HFFc6 (cell line): ENCODE results near the gene SEC23IP. TPM values are rescaled to one million over a fixed set of nuclear protein-coding genes. Genes with fewer than 3 reads are reported as not detected.

ENCODE experiments used
- DNase-seq: peaks from one replicate; pipeline ENCODE4 v3.0.0-alpha.2; 2018
- H3K27ac Mint-ChIP-seq: 2 replicates; pipeline ENCODE4 v1.8.0; 2020; ENCODE audit warnings: mild to moderate bottlenecking, mixed read lengths
- H3K27me3 Mint-ChIP-seq: 2 replicates; pipeline ENCODE4 v1.8.0; 2021; ENCODE audit warnings: mild to moderate bottlenecking, moderate library complexity, mixed read lengths; ENCODE audit not compliant: insufficient read depth
- H3K36me3 Mint-ChIP-seq: 2 replicates; pipeline ENCODE4 v1.8.0; 2021; ENCODE audit warnings: low read depth, mixed read lengths
- H3K4me1 Mint-ChIP-seq: 2 replicates; pipeline ENCODE4 v1.8.0; 2020; ENCODE audit warnings: low read depth, mixed read lengths
- H3K4me3 Mint-ChIP-seq: 2 replicates; pipeline ENCODE4 v1.8.0; 2020; ENCODE audit warnings: mild to moderate bottlenecking, moderate library complexity, mixed read lengths
- H3K9me3 Mint-ChIP-seq: 2 replicates; pipeline ENCODE4 v1.8.0; 2020; ENCODE audit warnings: mild to moderate bottlenecking, mixed read lengths
- total RNA-seq, 6 experiments: library from RNA; stranded (reverse); fragmentation: NEBNext Ultra II Directional; extraction: Animal tissue kit (Norgen Biotek cat#: 25700); gene quantifications; 2 replicates in 1 of 6; 3 replicates in 5 of 6; pipeline ENCODE4 v1.2.3, GENCODE V29; 2021
- TF ChIP-seq, protein P1 (sequence below): fragments of 200-600 bp; sonication (generic); IDR thresholded peaks from 2 replicates; pipeline ENCODE4 v1.5.0; 2021; ENCODE audit warnings: antibody characterized with exemption, mild to moderate bottlenecking

SEC23IP gene
- total RNA-seq, 6 experiments from 2014 or later: 76.9 to 95.5 (median 88.8) TPM

DNA sequence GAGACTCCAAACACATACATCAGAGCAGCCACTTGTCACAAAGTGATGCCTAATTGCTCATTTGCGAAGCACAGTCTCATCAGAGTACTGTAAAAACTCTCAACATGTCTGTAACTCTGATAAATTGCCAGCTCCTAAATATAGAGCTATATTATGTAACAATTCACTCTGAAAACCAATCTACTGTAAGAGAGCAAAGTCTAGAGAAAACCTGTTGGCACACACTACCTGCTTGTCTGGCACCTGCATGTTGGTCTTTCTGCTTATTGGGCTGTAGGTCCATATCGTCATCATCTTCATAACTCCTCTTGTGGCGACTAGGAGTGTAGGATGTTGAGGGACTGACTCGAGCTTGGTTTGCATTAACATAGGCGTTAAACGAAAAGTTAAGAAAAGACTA is 39.7 kb upstream of the SEC23IP start:
- Mint-ChIP-seq H3K9me3 (no peaks in the 10 kb centered on the region), H3K4me1 (peaks cover 32% of the 10 kb centered on the region), H3K36me3 (peaks cover 28% of the 10 kb centered on the region)

DNA sequence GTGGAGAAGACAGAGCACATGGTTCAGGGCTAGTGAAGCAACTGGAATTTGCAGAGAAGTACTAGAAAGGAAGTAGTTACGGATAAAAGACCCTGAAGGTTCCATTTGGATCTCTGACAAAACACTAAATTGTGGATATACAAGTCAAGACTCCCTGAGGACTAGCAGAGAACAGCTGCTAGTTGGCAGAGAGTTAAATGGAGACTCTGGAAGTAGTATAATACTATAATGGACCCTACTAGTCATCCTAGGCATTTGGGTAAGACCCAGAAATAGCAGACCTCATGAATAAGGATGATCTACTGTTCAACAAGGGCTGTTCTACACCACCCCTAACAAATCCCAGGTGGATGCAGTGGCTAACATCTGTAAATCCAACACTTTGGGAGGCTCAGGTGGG is 39.0 kb upstream of the SEC23IP start:
- no peak overlapping the region for H3K27ac Mint-ChIP-seq

More for the DNA sequence above, 39.7 kb upstream of the SEC23IP start:
- H3K4me3 Mint-ChIP-seq: no peak overlapping the region
- H3K27me3 Mint-ChIP-seq: no peaks in the 10 kb centered on the region
- H3K27ac Mint-ChIP-seq: no peak overlapping the region
- TF ChIP-seq, protein P1, sequence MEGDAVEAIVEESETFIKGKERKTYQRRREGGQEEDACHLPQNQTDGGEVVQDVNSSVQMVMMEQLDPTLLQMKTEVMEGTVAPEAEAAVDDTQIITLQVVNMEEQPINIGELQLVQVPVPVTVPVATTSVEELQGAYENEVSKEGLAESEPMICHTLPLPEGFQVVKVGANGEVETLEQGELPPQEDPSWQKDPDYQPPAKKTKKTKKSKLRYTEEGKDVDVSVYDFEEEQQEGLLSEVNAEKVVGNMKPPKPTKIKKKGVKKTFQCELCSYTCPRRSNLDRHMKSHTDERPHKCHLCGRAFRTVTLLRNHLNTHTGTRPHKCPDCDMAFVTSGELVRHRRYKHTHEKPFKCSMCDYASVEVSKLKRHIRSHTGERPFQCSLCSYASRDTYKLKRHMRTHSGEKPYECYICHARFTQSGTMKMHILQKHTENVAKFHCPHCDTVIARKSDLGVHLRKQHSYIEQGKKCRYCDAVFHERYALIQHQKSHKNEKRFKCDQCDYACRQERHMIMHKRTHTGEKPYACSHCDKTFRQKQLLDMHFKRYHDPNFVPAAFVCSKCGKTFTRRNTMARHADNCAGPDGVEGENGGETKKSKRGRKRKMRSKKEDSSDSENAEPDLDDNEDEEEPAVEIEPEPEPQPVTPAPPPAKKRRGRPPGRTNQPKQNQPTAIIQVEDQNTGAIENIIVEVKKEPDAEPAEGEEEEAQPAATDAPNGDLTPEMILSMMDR: no peak
- no peak for DNase-seq

DNA sequence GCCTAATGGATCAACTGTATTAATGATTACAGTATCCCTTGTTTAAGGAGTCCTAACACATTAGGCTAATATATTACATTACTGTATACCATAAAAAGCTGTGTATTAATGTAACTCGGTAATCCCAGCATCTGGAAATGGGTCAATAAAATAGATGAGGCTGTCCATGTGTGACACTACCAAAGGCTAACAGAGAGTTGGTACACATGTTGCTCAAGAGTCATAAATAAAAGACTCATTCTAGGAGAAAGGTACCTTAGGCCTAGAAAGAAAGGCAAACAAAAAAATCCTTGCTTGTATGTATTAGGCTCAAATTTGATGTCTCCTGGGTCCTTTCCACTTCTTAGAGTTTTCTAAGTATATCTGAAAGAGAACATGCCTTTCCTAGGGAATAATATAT is 34.5 kb upstream of the SEC23IP start:
- H3K4me1 Mint-ChIP-seq: peaks cover 34% of the 10 kb centered on the region
- peaks cover 8% of the 10 kb centered on the region; the same call in 1 of the 2 replicates for H3K36me3 Mint-ChIP-seq

More for the DNA sequence above, 39.0 kb upstream of the SEC23IP start:
- Mint-ChIP-seq H3K36me3 (peaks cover 26% of the 10 kb centered on the region), H3K27me3 (no peaks in the 10 kb centered on the region), H3K9me3 (no peaks in the 10 kb centered on the region), H3K4me1 (peaks cover 25% of the 10 kb centered on the region), H3K4me3 (no peak overlapping the region)
- TF ChIP-seq, protein P1: no peak
- DNase-seq: no peak

DNA sequence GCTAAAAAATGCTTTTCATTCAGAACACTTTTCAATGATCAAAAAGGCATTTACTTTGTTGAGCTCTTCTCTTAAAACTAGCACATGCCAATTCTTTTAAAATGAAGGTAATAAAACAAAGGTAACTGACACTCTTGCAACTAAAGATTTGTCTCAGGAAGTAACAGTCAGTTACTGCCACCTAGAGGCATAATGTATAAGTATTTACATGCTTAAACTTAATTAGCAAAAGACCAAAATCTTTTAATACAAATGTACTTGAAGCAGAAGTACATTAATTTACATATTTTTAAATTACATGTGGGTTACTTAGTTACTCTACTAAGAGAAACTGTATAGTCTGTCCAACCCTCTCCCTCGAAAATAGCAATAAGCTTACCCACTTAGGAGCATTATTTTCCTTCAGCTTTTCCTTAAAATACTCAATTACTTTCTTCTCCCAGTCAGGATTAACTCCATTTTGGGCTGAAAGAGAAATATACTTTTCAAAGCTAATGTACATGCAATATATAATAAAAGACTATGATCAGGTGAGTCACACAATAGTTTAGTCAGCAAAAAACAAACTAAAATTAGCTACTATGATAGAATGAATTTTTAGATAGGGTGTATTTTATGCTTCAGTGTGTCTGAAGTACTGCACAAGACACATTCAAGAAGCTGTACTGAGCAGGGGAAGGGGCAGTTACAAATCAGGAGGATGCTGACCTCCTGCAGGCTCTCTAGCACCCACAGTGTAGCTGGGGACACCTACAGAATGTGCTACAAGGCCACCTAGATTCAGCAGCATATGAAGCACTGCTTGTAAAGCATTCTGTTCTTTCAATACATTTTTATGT is 32.9 kb upstream of the SEC23IP start:
- peak; percentile 37 for DNase-seq
- no peaks in the 10 kb centered on the region for H3K9me3 Mint-ChIP-seq
- H3K36me3 Mint-ChIP-seq: peaks cover 12% of the 10 kb centered on the region
- no peak overlapping the region for H3K4me3 Mint-ChIP-seq
- H3K27me3 Mint-ChIP-seq: no peaks in the 10 kb centered on the region
- TF ChIP-seq, protein P1: peak; percentile 88
- H3K4me1 Mint-ChIP-seq: peaks cover 44% of the 10 kb centered on the region
- H3K27ac Mint-ChIP-seq: peak overlapping the region; percentile 70; the same call in 1 of the 2 replicates

More for the DNA sequence above, 34.5 kb upstream of the SEC23IP start:
- TF ChIP-seq, protein P1: no peak
- Mint-ChIP-seq H3K9me3 (no peaks in the 10 kb centered on the region), H3K4me3 (no peak overlapping the region), H3K27me3 (no peaks in the 10 kb centered on the region), H3K27ac (no peak overlapping the region)
- no peak for DNase-seq

DNA sequence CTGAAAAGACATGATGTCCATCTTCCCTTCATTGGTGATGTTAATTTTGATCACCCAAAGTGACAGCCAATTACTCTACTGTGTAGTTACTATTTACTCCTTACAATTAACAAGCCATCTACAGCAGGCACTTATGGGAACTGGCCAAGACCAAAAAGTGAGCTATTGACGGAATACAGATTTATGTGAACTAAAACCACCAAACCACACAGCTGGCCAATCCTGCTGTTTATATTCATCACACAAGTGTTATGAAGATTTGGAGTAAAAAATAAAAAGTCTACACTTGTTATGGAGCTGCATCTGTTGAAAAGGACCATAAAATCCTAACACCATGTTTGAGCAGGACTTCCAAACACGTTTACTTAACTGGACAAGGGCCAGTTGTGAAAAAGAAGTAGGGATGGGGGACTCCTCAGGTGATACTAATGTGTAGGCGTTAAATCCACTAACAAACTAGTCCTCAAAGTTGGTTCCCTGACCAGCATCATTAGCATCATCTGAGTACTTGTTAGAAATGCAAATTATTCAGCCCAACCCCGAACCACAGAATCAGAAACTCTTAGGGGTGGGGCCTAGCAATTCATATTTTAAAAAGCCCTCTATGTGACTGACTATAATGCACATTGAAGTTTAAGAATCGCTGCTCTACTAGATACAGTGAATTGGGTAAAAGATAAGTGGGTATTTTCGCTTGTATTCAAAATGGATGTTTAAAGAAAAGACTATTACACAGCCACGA is 31.5 kb upstream of the SEC23IP start:
- Mint-ChIP-seq H3K4me1 (peaks cover 58% of the 10 kb centered on the region), H3K27ac (no peak overlapping the region), H3K36me3 (peaks cover 21% of the 10 kb centered on the region), H3K4me3 (no peak overlapping the region), H3K9me3 (no peaks in the 10 kb centered on the region), H3K27me3 (no peaks in the 10 kb centered on the region)
- DNase-seq: no peak
- TF ChIP-seq, protein P1: no peak
